ENCODE measurements around the gene ZNF57. TPM values are rescaled to one million over a fixed set of nuclear protein-coding genes. Genes with fewer than 3 reads are reported as not detected.

Gene ZNF57
- total and polyA plus RNA-seq, 10 donors = 2.0 to 3.9 (median 2.8) TPM

DNA sequence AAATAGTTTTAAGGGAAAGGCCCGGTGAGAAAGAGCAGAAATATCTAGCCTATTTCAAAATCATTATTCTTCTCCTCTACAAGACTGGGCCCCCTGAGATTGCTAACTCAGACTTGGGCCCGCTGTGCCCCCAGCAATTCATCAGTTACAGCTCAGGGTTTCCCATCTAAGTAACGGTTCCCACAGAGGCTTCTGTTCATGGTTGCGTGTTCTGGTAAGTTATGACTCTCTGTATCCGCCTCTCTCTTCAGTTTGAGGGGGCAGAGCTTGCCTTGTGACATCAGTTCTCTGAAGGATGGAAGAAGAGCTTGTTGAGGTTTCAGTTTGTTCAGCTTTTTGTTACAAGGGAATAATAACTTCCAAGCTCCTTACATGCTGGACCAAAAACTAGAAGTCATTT is 11.6 kb downstream of the ZNF57 start:
- no peak for DNase-seq
- intact Hi-C loops (cut with DNase I; ENCODE audit: low total_unique reads) = no loop called here
- Histone ChIP-seq H3K27me3 (replicated peaks in 1 of 7) (no peaks in the 10 kb centered on the region), H3K4me3 (no peak overlapping the region), H3K4me1 (no peaks in the 10 kb centered on the region), H3K9me3 (peaks cover 0 to 21% (median 12%) of the 10 kb centered on the region in 8 donors), H3K27ac (no peak overlapping the region), H3K36me3 (peaks cover 6 to 34% (median 16%) of the 10 kb centered on the region in 6 donors)
- WGBS, 5 donors = 81 to 99% (median 91%) methylated on average over 5 of the region's 5 CpGs
- TF ChIP-seq, protein P1, sequence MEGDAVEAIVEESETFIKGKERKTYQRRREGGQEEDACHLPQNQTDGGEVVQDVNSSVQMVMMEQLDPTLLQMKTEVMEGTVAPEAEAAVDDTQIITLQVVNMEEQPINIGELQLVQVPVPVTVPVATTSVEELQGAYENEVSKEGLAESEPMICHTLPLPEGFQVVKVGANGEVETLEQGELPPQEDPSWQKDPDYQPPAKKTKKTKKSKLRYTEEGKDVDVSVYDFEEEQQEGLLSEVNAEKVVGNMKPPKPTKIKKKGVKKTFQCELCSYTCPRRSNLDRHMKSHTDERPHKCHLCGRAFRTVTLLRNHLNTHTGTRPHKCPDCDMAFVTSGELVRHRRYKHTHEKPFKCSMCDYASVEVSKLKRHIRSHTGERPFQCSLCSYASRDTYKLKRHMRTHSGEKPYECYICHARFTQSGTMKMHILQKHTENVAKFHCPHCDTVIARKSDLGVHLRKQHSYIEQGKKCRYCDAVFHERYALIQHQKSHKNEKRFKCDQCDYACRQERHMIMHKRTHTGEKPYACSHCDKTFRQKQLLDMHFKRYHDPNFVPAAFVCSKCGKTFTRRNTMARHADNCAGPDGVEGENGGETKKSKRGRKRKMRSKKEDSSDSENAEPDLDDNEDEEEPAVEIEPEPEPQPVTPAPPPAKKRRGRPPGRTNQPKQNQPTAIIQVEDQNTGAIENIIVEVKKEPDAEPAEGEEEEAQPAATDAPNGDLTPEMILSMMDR (IDR thresholded peaks at IDR 0.05 in 8 of 11, conservative IDR thresholded peaks at IDR 0.05 in 3 of 11) = no peak
- TF ChIP-seq POLR2AphosphoS5 (IDR thresholded peaks at IDR 0.05) (no peak), POLR2A (IDR thresholded peaks at IDR 0.05) (no peak)

DNA sequence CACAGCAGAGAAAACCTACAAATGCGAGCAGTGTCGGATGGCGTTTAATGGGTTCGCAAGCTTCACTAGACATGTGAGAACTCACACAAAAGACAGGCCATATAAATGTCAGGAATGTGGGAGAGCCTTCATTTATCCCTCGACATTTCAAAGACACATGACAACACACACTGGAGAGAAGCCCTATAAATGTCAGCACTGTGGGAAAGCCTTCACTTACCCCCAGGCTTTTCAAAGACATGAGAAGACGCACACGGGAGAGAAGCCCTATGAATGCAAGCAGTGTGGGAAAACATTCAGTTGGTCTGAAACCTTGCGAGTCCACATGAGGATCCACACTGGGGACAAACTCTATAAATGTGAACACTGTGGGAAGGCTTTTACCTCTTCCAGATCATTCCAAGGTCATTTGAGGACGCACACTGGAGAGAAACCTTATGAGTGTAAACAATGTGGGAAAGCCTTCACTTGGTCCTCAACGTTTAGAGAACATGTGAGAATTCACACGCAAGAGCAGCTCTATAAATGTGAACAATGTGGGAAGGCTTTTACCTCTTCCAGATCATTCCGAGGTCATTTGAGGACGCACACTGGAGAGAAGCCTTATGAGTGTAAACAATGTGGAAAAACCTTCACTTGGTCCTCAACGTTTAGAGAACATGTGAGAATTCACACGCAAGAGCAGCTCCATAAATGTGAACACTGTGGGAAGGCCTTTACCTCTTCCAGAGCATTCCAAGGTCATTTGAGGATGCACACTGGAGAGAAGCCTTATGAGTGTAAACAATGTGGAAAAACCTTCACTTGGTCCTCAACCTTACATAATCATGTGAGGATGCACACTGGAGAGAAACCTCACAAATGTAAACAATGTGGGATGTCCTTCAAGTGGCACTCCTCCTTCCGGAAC is 16.8 kb downstream of the ZNF57 start:
- TF ChIP-seq POLR2AphosphoS5 (IDR thresholded peaks at IDR 0.05) (no peak), POLR2A (IDR thresholded peaks at IDR 0.05) (no peak)
- TF ChIP-seq, protein P1 (IDR thresholded peaks at IDR 0.05 in 8 of 11, conservative IDR thresholded peaks at IDR 0.05 in 3 of 11) = no peak
- Histone ChIP-seq H3K4me1 (no peaks in the 10 kb centered on the region), H3K36me3 (peaks cover 11 to 61% (median 30%) of the 10 kb centered on the region in 6 donors), H3K27ac (no peak overlapping the region), H3K4me3 (no peak overlapping the region), H3K9me3 (peaks cover 0 to 36% (median 25%) of the 10 kb centered on the region in 8 donors), H3K27me3 (replicated peaks in 1 of 7) (no peaks in the 10 kb centered on the region)
- no peak for DNase-seq
- WGBS, 5 donors = 94 to 98% (median 96%) methylated on average over 16 of the region's 16 CpGs
- intact Hi-C loops (cut with DNase I; ENCODE audit: low total_unique reads) = no loop called here

- 43 to 87% (median 69%) methylated on average over 4 to 5 of the region's 5 CpGs for WGBS, 5 donors
Observed at GRCh38 chr19:2922987-2923386, 22.3 kb downstream of the ZNF57 start.

More at GRCh38 chr19:2922987-2923386, 22.3 kb downstream of the ZNF57 start:
- peaks cover 0 to 28% (median 9%) of the 10 kb centered on the region in 6 donors for H3K36me3 ChIP-seq
- H3K27ac ChIP-seq = no peak overlapping the region
- TF ChIP-seq POLR2A (IDR thresholded peaks at IDR 0.05) (no peak), POLR2AphosphoS5 (IDR thresholded peaks at IDR 0.05) (no peak)
- TF ChIP-seq, protein P1 (IDR thresholded peaks at IDR 0.05 in 8 of 11, conservative IDR thresholded peaks at IDR 0.05 in 3 of 11) = no peak
- intact Hi-C loops (cut with DNase I; ENCODE audit: low total_unique reads) = no loop called here
- no peak overlapping the region for H3K4me3 ChIP-seq
- DNase-seq = no peak
- no peaks in the 10 kb centered on the region for H3K4me1 ChIP-seq
- peaks cover 0 to 13% (median 6%) of the 10 kb centered on the region in 8 donors for H3K9me3 ChIP-seq
- H3K27me3 ChIP-seq (replicated peaks in 1 of 7) = no peaks in the 10 kb centered on the region
